HCT116 (cell line): ENCODE measurements around the gene PON3.

Source experiments
- CEBPB ChIP-seq: IDR thresholded peaks from 2 replicates; pipeline ENCODE4 v1.6.1; 2012; ENCODE audit warnings: low read depth
- CTCF ChIP-seq, 3 experiments: fragments of 200-600 bp in 1 of 3; sonication (generic) in 1 of 3; IDR thresholded peaks in 2 of 3; conservative IDR thresholded peaks in 1 of 3; 2 replicates each; pipeline ENCODE4 v1.5.1; 2012 to 2017; ENCODE audit warnings: low read depth in 2 of 3, low read length in 2 of 3, antibody characterized with exemption in 1 of 3, borderline replicate concordance in 1 of 3, control low read depth in 1 of 3, mild to moderate bottlenecking in 1 of 3, mixed read lengths in 1 of 3, mixed run types in 1 of 3, moderate library complexity in 1 of 3; ENCODE audit not compliant: insufficient read depth in 1 of 3
- EZH2 ChIP-seq: fragments of 200-600 bp; sonication (generic); IDR thresholded peaks from 2 replicates; pipeline ENCODE4 v1.6.1; 2017; ENCODE audit warnings: antibody characterized with exemption, mixed run types
- JUND ChIP-seq: IDR thresholded peaks from 2 replicates; pipeline ENCODE4 v1.6.1; 2012
- POLR2A ChIP-seq: IDR thresholded peaks from 2 replicates; pipeline ENCODE4 v1.7.0; 2011; ENCODE audit warnings: borderline replicate concordance; ENCODE audit not compliant: insufficient read depth, insufficient read length; ENCODE audit errors: extremely low read depth
- POLR2AphosphoS5 ChIP-seq: IDR thresholded peaks from 2 replicates; pipeline ENCODE4 v1.6.1; 2011; ENCODE audit warnings: mild to moderate bottlenecking, low read depth, low read length, moderate library complexity
- RAD21 ChIP-seq: IDR thresholded peaks from 2 replicates; pipeline ENCODE4 v1.6.1; 2012; ENCODE audit warnings: low read depth, mild to moderate bottlenecking

GRCh38 chr7:95424716-95425115, 28.5 kb upstream of the PON3 start:
- no peak for TF ChIP-seq EZH2
- TF ChIP-seq CTCF (IDR thresholded peaks at IDR 0.05 in 2 of 3, conservative IDR thresholded peaks at IDR 0.05 in 1 of 3; ENCODE audit: borderline replicate concordance in 1 of 3, insufficient read depth in 1 of 3, low read depth in 2 of 3, low read length in 2 of 3), result no peak
- no peak for TF ChIP-seq POLR2A
- TF ChIP-seq RAD21, result no peak
- TF ChIP-seq CEBPB, result no peak
- TF ChIP-seq POLR2AphosphoS5, result no peak
- TF ChIP-seq JUND, result no peak
